Renal cortical epithelial cell (primary cell): ENCODE measurements around the gene CFAP300. TPM values are rescaled to one million over a fixed set of nuclear protein-coding genes. Genes with fewer than 3 reads are reported as not detected.
A peak's percentile ranks its signal among the peaks of the same experiment; 100 is the strongest.

Experiments used
- DNase-seq: peaks from one replicate; pipeline ENCODE4 v3.0.0-alpha.2; 2011; ENCODE audit warnings: low read depth
- total RNA-seq: library from RNA; depleted of rRNA; stranded (reverse); fragments of >200 nt; gene quantifications from 2 replicates; pipeline ENCODE4 v1.2.3, GENCODE V29; 2014

CFAP300 gene
- 2.6 and 11.9 TPM in 2 replicates for total RNA-seq

DNA sequence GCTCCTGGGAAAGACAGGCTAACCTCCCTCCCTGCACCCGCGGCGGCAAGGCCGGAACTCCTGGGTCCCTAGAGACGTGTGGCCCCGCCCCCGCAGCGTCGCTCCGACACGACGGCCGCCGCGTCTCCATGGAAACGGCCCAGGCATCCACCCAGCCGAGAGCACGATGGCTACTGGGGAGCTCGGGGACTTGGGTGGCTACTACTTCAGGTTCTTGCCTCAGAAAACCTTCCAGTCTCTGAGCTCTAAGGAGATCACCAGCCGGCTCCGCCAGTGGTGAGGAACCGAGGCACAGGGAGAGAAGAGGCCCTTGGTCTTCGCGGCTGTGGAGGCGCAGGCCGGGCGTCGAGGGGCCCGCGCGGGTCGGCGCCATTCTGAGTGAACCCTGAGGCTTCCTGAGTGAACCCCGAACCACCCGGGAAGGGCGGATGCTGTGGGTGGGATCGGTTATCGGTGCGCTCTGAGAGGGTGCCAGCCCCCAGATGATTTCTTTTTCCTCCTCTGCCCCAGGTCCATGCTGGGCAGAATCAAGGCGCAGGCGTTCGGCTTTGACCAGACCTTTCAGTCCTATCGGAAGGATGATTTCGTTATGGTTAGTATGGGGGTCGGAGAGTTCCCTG lies at the start of gene CFAP300:
TSS of gene CFAP300 (plus strand) at position 133 of the 620 bp plus-strand sequence. CDS start at position 167, 34 bp downstream.
- DNase-seq, result peak; percentile 33

DNA sequence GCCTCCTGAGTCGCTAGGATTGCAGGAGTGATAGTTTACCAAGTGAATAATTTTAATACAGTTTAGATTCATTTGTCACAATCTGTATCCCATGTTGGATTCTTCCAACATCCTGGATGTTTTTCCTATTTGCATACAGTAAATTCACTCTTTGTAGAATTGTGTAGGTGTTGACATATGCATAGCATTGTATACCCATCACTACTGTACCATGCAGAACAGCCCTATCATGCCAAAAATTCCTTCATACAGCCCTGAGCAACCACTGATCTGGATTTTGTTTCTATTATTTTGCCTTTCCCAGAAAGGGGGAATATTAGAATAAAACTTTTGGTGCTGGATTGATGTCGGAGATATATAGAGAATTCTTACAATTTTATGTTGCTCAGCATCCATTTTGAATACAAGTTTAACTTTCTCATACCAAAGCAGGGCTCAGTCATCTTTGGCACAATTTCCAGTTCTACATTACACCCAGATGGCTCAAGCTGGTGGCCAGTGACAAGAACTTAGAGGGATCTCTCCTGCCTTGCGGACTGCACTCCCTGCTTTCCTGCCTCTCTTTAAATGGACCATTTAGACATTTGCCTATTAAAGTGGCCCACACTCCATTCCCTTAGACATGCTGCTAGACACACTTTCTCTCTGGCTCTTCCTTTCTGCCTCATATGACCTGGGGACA lies 45.4 kb upstream of the CFAP300 start:
- DNase-seq, result no peak

GRCh38 chr11:102004220-102004619 lies 43.0 kb upstream of the CFAP300 start:
- no peak for DNase-seq

DNA sequence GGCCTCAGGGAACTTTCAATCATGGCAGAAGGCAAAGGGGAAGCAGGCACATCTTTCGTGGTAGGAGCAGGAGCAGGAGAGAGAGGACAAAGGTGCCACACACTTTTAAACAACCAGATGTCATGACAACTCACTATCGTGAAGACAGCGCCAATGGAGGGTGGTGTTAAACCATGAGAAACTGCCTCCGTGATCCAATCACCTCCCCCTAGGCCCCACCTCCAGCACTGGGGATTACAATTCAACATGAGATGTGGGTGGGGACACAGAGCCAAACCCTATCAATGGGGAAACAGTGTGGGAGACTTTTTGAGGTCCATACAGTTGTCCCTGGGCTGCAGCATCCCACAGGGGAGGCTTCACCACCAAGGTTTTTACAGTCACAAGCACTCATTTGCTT lies 41.9 kb upstream of the CFAP300 start:
- DNase-seq, result no peak

- peak; percentile 22 for DNase-seq
Observed at GRCh38 chr11:102006835-102007566, 40.2 kb upstream of the CFAP300 start.

- peak; percentile 78 for DNase-seq
Observed at GRCh38 chr11:102007567-102008437, 39.4 kb upstream of the CFAP300 start.

GRCh38 chr11:102010776-102011494 lies 36.3 kb upstream of the CFAP300 start:
- DNase-seq, result peak; percentile 86

DNA sequence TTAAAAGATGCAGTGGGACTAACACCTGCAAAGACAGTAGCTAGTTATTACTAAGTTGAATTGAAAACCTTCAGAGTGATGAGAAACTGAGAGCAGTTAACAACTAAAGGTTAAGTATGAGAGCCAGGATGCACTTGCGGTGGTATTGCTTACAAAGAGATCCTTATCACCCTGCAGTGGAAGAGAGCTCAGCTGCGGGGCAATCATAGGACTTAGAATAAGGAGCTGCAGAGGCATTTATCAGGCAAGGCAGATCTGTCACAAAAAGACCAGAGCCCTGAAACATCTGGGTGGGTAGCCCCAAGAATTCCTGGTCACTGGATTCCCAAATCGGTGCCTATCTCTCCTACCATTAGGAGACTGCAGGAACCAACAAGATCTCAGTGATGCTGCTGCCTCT lies 34.3 kb upstream of the CFAP300 start:
- no peak for DNase-seq

- no peak for DNase-seq
Observed at GRCh38 chr11:102014756-102015155, 32.5 kb upstream of the CFAP300 start.

DNA sequence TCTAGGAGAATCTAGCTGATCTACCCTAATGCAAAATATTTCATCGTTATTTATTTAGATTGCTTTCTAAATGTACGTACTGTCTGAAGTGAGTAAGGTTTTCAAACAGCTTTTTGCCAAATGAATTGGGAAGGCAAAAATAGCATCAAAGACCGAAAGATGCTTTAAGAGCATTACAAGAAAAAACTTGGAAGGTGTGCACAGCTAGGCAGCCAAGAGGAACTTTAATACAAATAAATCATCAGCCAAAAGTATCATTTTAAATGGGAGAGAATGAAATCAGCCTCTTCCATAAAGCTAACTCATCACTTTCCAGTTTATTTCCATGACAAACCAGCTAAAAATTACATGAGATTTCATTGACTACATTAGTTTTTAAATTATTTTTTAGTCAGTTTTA lies 30.2 kb upstream of the CFAP300 start:
- no peak for DNase-seq

- peak; percentile 25 for DNase-seq
Observed at GRCh38 chr11:102026217-102026616, 21.0 kb upstream of the CFAP300 start.

GRCh38 chr11:102026959-102027358 lies 20.3 kb upstream of the CFAP300 start:
- no peak for DNase-seq

- DNase-seq, result no peak
Observed at GRCh38 chr11:102036757-102037156, 10.5 kb upstream of the CFAP300 start.

- DNase-seq, result no peak
Observed at GRCh38 chr11:102046841-102047240, 396 bp upstream of the CFAP300 start.

DNA sequence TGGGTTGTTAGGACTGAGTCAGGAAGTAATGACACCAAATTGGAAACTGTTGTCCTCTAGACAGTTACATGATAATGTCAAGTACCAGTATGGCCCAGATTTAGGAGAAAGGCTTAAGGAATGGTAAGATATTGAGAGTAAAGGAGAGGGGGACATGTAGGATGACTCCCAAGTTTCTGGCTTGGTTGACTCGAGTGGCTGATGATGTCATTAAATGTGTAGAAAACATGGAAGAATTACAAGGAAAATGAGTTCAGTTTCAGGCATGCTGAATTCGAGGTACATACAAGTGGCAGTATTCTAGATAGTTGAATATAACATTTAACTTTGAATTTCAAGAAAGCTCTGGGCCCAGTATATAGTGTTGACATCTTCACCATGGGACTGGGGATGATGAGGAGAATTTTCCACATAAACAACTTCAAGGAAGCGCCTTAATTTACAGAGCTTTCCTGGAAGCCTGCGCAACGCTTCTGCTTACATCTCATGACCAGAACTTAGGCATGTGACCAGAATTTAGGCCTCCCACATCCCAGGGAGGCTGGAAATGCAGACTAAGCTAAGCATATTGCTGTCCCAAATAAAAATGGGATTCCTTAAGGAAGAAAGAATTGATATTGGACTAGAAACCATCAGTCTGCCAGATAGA lies 3.8 kb downstream of the CFAP300 start:
- no peak for DNase-seq

DNA sequence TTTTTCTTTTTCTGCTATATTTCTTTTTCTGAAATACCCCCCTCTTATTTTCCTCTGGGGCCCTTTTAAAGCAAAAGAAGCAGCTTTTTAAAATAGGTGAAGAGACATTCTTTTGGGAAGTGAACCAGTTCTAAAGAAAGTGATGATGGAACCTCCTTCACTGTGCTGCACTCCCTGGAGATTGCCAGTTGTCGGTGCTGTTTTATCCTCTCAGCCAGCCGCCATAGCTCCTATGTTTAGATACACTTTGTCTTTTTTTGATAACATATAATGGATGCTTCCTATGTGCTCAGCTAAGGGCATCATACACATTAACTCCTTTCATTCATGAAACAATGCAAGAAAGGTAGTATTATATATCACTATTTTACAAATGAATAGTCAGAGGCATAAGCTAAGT lies 14.0 kb downstream of the CFAP300 start:
- DNase-seq, result no peak

GRCh38 chr11:102062106-102062505 lies 14.9 kb downstream of the CFAP300 start:
- no peak for DNase-seq

DNA sequence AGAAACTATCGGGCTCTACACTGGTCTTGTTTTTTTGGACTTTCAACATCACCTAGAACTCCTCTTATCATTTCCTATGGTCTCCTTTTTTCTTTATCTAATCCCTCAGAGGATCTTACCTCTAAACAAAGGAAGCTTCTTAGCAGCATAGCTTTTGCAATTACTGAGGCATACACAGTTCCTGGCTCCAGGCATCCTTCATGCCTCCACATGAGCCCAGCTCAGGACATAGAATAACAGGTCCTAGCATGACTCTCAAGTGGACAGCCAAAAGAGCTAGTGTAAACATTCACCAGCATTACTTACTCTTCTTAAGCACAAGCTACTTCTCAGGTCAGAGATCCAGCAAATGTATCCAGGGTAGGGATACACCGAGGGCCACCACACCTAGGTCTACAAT lies 17.1 kb downstream of the CFAP300 start:
- DNase-seq, result no peak

DNA sequence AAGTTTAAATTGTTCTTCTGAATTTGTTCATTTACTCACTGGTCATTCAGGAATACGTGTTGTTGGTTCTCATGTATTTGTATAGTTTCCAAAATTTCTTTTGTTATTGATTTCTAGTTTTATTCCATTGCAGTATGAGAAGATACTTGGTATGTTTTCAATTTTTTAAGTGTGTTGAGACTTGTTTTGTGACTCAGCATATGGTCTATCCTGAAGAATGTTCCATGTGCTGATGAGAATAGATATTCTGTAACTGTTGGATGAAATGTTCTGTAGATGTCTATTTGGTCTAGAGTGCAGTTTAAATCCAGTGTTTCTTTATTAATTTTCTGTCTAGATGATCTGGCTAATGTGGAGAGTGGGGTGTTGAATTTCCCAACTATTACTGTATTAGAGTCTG lies 23.5 kb downstream of the CFAP300 start:
- DNase-seq, result no peak
